OCI-M1 (cell line): ENCODE measurements around the gene ATP6V1E1.
"Not testable (repeated sequence)": the region's sequence is repeated elsewhere in the genome, so short reads cannot be mapped to it uniquely, and the experiment has no call there.

Experiments used
- DNase-seq: peaks from one replicate; lab custom pipeline; 2025; lab: John Stamatoyannopoulos, UW

ATP6V1E1 gene

DNA sequence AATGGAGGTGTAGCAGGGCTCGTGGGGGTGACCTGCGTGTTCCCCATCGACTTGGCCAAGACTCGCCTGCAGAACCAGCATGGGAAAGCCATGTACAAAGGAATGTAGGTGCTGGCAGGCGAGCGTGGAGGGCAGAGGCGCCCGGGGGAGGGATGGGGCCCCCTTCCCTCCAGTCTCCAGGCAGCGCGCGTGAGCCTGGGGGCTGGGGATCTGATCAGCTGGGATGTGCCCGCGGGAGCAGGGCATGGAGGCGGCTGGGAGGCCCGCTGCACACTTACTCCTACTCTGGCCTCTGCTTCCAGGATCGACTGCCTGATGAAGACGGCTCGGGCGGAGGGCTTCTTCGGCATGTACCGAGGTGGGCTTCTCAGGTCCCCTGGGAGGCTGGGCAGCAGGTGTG lies 47.5 kb downstream of the ATP6V1E1 start:
- no peak for DNase-seq

DNA sequence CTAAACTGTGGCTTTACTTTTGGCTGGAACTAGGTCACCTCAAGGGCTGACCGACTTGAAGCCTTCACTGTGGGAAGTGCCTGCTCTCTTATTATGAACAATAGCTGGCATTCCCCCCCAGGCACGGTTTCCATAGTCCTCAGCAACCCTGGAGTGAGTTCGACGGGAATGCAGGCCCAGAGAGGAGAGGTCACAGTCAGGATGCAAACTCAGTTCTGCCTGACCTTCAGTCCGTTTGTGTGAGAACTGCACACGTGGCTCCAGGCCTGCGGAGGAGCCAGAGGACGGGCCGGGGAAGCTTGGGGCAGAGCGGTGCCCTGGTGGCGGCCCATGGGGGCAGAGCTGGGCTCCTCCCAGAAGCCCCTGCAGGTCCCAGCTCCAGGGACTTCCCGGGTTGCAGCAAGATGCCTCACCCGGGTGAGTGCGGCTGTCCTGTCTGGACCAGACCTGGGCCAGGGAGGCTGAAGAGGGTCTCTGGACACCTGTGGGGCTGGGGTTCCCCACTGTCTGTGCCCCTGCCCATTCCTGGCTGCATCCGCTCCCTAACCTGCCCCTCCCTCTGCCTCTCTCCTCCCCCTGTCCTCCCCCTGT lies 48.0 kb downstream of the ATP6V1E1 start:
- no peak for DNase-seq

DNA sequence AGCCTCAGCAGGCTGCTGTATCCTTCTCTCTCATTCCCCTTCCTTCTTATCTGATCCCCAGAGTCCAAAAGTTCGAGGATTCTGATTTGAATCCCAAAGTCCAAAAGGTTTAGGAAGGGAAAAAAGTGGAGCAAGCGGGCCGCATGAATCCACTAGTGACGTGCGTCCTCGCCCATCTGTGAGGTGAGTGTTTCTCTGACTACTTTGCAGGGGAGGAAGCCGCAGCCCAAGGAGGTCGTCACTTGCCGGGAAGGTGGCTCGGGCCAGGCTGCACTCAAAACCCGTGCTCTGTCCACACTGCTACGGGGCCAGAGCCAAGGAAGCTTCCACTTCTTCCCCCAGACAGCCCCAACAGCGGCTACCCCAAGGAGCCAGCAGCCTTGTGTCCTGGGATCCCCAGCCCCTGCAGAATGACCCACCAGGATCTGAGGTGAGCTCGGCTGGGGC lies 49.0 kb downstream of the ATP6V1E1 start:
- no peak for DNase-seq

DNA sequence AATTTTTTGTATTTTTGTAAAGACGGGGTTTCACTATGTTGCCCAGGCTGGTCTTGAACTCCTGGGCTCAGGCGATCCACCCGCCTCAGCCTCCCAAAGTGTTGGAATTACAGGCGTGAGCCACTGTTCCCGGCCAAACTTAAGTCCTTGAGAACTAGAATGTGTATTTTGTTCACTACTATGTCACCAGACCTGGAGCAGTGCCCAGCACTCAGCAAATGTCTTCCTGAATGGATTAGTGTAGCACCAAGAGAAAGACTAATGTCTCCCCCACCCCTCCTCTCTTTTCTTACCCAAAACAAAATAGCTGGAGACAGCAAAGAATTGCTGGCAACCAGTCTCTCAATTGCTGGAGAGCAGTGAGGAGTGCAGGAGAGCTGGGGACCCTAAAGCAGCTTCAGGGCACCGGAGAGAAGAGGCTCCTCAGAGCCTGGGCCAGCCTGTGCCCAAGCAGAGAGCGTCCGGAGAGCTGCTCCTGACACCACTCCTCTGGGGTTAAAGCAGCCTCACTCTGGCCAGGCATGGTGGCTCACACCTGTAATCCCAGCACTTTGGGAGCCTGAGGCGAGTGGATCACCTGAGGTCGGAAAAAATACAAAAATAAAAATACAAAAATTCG lies 50.3 kb downstream of the ATP6V1E1 start:
- DNase-seq, result no peak

DNA sequence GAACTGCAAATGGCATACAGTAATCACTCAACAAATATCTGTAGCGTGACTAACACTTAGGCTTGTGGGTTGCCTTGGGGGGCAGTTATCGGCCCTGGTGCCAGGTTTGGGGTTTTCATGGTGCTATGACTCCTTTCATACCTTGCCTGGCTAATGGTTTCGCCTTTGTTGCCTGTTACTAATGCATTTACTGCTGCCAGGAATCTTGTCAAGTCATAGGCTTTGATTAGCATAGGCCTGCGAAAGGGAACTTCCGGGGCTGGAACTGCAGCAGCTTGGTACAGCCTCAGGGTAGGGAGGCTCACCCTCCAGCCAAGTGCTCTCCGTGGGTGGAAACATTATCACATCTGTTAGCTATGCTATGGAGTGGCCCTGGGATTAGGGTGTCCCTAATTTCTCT lies 52.1 kb downstream of the ATP6V1E1 start:
- DNase-seq, result peak; percentile 32

DNA sequence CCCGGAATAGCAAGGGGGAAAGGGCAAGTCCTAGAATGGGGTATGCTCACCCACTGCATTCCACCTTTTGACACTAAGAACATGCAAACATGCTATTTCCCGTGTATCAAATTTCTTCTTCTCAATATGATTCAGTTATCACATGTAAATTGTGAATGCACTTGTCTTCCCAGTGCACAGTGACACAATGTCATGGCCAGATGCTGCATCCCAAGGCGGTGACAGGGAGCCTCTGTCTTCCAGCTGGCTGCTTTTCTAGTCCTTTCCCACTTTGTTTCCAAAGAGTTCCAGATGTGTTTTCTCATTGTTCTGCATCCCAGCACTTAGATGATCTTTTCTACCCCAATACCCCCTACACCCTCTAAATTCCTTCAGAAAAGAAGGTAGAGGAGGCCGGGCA lies 52.9 kb downstream of the ATP6V1E1 start:
- no peak for DNase-seq

DNA sequence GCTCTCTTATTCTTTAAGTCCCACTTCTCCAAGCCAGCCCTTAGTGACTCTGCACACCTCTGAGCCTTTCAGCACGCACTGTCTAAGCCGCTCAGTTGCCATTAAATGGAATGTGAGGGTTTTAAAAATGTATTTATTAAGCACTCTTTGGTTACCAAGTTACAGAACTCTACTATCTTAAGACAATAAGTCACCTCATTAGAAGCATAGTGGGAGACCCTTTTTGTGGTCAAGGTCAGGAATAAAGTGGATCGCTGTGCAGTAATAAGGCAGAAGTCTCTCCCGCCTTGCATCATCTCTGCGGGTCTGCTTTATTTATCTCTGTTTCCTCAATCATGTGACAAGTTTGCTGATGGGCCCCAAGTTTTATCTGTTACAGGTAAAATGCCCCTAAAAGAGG lies 53.4 kb downstream of the ATP6V1E1 start:
- no peak for DNase-seq

DNA sequence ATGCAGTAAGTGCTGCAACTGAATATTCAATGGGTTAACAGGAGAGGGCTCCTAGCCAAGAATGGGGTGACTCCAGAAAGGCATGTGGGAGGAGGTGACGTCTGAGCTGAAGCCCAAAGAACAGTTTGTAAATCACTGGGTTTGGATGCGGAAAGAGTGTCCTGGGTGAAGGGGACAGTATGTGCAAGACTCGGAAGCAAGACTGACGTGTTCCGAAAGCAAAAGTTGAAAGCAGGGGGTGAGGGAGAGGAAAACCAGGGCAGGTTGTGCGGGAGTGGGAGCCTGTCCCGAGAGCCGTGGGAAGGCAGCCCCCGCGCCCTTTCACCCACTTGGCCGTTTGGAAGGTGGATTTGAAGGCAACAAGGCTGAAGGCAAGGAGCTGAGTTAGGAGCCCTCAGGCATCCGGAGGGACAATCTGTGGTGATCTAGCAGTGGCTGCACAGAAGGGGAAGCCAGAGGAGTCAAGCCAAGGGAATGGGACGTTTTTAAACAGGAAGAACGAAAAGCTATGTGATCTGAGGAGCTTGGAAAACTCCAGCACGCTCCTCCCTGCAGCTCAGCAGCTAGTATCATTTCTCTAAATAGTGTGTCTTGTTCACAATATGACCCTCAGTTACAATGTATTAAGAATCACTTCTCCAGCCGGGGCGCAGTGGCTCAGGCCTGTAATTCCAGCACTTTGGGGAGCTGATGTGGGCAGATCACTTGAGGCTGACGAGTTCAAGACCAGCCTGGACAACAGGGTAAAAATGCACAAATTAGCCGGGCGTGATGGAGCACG lies 57.5 kb downstream of the ATP6V1E1 start:
- DNase-seq, result no peak

DNA sequence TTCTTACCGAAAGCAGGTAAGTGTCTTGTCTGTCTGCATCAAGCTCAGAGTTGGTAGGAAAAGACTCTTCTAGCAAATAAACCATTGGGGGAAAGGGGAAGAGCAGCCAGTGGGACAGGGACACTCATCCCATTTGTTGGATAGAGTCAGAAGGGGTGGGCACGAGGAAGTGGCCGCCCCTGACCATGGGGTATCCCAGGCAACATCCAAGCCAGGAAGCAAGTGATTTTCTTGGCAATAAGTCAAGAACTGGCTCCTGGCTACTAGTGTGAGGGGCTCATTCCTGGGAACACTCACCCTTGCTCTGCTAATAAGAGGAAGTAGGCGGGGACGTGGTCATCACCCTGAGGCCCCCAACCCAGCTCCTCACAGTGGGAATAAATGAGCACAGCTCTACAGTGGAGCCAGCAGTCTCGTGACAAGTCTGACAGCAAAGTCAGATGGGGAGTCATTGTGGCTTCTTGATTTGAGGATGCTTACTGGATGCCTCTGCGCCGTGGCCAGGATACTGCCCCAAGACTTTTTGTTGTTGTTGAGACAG lies 58.5 kb downstream of the ATP6V1E1 start:
- DNase-seq, result peak; percentile 19

DNA sequence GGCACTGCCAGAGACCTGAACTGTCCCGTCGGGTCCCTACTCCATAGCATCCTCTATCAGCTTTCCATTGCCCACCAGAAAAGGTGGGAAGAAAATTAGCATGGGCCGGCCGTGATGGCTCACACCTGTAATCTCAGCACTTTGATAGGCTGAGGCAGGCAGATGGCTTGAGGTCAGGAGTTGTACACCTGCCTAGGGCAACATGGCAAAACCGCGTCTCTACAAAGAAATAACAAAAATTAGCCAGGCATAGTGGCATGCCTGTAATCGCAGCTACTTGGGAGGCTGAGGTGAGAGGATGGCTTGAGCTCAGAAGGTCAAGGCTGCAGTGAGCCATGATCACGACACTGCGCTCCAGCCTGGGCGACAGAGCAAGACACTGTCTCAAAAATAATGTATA lies 61.8 kb downstream of the ATP6V1E1 start:
- no peak for DNase-seq

DNA sequence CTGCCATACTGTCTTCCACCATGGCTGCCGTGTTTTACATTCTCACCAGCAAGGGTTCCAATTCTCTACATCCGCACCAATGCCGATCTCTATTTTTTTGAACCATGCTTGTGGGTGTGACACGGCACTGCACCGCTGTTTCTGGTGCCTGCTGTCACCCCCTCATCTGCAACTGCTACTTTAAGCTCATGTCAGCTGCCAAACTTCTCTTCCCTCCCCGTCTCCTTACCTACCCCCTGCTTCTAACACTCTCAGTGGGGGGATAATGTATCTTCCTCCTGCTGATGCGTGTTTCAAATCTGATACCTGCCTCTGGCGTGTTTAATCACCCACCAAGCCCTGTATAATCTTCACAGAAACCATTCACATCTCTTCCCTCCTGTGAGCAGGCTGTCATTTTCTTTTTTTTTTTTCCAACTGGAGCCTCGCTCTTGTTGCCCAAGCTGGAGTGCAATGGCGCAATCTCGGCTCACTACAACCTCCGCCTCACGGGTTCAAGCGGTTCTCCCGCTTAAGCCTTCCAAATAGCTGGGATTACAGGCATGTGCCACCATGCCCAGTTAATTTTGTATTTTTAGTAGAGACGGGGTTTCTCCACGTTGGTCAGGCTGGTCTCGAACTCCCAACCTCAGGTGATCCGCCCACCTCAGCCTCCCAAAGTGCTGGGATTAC lies 62.4 kb downstream of the ATP6V1E1 start:
- DNase-seq, result not testable (repeated sequence)

DNA sequence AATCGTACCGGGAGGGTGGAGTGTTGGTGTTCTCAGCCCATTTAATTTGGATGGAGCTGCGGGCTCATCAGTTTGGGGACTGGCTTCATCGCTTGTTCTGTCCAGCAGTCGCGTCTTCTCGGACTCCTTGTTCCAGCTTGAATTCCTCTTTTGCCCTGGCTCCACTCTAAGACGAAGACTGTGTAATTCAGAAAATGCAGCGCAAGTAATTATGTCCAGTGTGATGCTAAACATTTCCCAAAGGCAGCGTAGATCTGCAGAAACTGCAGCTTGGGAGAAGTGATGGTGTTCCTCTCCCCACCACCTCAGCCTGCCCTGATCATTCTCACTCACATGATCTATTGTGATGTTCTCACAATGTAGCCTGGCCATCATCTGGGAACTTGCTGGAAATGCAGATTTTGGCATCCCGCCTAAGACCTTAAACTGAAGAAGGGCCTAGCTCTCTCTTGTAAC lies 64.6 kb downstream of the ATP6V1E1 start:
- DNase-seq, result no peak

DNA sequence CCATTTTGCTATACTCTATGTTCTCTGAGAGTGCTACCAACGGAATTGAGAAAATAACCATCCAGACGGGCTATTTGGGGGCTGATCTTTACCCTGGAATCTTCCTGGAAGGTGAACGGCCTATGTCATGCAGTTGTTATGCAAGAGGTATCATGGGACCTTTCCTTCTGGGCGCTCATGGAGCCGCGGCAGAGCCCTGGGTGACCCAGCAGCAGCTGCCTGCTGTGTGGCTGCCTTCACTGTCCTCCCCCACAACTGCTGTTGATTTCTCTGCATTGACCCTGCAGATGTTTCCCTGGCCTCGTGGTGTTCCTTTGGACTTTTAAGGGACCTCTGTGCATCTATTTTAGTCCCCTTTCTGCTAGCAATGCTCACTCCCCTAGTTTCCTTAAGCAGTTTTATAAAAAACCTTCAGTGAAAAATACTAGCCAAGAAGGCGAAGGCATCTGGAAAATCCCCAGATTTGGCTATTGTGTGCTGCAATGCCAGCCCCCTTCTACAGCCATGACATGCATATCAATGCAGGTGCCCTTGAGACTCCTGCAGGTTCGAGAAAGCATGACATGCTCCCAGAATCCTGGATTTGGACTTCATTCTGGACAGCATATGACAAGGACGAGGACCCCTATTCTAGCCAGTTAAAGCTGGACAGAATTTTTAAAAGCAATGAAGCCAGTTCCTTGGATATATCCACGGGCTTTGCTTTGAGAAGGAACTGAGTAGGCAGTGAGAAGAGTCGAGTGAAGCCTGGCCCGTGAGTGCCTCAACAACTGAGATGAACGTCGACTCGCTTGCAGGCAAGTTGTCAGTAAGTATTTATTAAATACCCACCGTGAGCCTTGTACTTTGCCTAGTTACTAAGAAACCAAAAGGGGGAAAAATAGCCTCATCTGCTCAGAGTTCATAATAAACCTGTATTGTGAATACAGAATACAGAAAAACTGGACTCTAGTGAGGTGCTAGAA lies 65.4 kb downstream of the ATP6V1E1 start, which contains the start of gene SLC25A18:
SLC25A18 (plus strand) TSS at position 593 of the 965 bp plus-strand sequence. CDS start 16,447 bp downstream, outside the sequence.
- DNase-seq, result peak; percentile 54

DNA sequence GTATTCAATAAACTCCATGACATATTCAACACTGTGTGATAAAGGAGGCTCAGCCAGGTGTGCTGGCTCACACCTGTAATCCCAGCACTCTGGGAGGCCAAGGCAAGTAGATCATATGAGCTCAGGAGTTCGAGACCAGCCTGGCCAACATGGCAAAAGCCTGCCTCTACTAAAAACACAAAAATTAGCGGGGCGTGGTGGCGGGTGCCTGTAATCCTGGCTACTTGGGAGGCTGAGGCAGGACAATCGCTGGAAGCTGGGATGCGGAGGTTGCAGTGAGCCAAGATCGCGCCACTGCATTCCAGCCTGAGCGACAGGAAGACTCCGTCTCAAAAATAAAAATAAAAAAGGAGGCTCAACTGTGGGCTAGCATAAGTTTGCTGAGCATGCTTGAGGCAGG lies 69.4 kb downstream of the ATP6V1E1 start:
- DNase-seq, result no peak

DNA sequence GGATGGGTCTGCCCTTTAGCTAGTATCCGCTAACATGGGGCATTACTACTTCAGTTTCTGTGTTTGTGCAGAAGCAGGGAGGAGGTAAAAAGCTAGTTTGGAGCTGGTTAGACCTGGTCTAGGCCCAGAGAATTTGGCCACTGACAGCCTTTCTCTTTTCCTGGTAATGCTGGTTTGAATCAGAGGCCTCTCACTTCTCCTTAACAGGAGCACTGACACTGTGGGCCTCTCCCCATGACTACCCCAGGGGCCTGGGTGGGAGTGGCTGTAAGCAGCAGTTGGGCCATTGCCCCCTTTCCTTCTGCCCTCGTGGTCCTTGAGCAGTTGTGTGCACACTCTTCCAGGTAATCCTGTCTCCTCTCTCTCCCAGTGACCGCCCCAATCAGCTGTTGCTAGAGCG lies 73.7 kb downstream of the ATP6V1E1 start:
- DNase-seq, result no peak

DNA sequence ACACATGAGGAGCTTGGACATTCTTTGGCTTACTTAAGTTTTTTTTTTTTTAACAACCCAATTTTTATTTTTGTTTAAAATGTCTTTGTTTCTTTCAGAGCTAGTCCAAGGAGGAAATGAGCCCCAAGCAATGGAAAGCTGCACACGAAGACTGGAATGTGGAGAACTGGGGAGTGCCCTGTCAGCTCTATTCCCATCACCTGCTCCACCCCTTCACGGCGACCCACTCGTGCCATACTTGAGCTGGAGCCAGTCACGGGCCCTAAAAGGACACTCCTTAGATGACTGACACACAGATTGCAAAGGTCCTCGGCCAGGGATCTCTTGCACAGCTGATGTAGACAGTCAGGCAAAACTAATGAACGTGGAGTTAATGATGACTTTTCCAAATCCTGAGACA lies 75.8 kb downstream of the ATP6V1E1 start:
- no peak for DNase-seq

DNA sequence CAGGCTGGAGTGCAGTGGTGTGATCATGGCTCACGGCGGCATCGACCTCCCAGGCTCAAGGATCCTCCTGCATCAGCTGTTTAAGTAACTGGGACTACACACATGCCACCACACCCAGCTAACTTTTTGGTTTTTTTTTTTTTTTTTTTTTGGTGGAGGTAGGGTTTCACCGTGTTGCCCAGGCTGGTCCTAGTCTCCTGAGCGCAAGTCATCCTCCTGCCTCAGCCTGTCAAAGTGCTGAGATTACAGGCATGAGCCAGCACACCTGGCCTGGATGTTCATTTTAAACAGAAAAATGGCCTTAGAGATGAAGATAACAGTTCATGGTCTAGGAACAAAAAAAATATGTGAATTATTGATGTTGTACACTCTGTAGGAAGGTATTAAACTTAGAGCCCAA lies 78.9 kb downstream of the ATP6V1E1 start:
- DNase-seq, result no peak

DNA sequence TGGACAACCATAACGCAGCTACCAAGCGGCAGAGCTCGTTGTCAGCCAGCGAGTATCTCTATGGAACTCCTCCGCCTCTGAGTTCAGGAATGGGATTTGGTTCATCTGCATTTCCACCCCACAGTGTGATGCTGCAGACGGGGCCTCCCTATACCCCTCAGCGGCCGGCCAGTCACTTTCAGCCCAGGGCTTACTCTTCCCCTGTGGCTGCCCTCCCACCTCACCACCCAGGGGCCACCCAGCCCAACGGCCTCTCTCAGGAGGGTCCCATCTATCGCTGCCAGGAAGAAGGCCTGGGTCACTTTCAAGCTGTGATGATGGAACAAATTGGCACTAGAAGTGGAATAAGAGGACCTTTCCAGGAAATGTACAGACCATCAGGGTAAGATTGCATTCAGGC lies 79.4 kb downstream of the ATP6V1E1 start:
- no peak for DNase-seq

DNA sequence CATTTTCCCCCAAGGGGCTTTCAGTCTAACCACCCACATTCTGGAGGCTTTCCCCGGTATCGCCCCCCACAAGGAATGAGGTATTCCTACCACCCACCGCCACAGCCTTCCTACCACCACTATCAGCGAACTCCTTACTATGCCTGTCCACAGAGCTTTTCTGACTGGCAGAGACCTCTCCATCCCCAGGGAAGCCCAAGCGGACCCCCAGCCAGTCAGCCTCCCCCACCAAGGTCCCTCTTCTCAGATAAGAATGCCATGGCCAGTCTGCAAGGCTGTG lies 79.9 kb downstream of the ATP6V1E1 start:
- no peak for DNase-seq

DNA sequence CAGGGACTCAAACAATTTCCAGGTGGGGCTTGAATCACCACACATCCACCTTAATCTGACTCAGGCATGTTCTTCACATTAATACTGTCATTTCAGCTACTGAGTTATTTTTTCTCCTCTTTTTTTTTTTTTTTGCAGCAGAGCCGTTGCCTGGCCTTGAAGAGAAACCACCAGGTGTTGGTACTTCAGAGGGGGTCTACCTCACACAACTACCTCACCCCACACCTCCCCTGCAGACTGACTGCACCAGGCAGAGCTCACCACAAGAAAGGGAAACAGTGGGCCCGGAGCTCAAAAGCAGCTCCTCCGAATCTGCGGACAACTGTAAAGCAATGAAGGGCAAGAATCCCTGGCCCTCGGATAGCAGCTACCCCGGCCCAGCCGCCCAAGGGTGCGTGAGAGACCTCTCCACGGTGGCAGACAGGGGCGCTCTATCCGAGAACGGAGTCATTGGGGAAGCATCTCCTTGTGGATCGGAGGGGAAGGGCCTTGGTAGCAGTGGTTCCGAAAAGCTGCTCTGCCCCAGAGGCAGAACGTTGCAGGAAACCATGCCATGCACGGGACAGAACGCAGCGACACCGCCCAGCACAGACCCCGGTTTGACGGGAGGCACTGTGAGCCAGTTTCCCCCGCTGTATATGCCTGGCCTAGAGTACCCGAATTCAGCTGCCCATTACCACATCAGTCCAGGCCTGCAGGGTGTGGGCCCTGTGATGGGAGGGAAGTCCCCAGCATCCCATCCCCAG lies 80.4 kb downstream of the ATP6V1E1 start:
- DNase-seq, result no peak

DNA sequence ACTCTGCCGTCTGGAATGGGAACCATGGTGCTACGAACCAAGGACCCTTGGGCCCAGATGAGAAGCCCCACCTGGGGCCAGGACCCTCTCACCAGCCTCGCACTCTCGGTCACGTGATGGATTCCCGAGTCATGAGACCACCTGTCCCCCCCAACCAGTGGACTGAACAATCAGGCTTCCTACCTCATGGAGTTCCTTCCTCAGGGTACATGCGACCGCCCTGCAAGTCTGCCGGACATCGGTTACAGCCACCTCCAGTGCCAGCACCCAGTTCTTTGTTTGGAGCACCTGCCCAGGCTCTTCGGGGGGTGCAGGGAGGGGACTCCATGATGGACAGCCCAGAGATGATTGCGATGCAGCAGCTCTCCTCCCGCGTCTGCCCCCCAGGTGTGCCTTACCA lies 86.1 kb downstream of the ATP6V1E1 start:
- no peak for DNase-seq
